ENCODE results near the gene ABHD14A. TPM values are rescaled to one million over a fixed set of nuclear protein-coding genes. Genes with fewer than 3 reads are reported as not detected.
A peak's percentile ranks its signal among the peaks of the same experiment; 100 is the strongest.

The ABHD14A gene
- total and polyA plus RNA-seq, 2 of the 4 experiments (the other 2 are of a cell fraction), result 3.4 to 10.0 TPM

GRCh38 chr3:51984269-51984647 is 9.4 kb downstream of the ABHD14A start:
- no peak overlapping the region for H3K9ac ChIP-seq (ENCODE audit: low read depth, low read length)
- ATAC-seq (ENCODE audit: low read depth), result no peak
- peak overlapping the region; percentile 84 for H2BK5ac ChIP-seq (ENCODE audit: low read depth, low read length, poor library complexity, severe bottlenecking)
- no peak overlapping the region for H2BK120ac ChIP-seq (ENCODE audit: low read depth, low read length)
- peak overlapping the region; percentile 84 for H3K4ac ChIP-seq (ENCODE audit: low read depth, low read length)
- peak overlapping the region in 1 of 2 experiments; percentile 79; a peak in 1 of 4 replicates for H4K8ac ChIP-seq (ENCODE audit: low read depth in 2 of 2, low read length in 2 of 2)
- BruUV-seq (replicated peaks), result no TSS peak
- no peak overlapping the region; the same call in 1 of the 2 replicates for H3K23ac ChIP-seq (ENCODE audit: low read depth, low read length)
- no peak overlapping the region for H2BK15ac ChIP-seq (ENCODE audit: low read depth, low read length)
- intact Hi-C loops (cut with micrococcal nuclease) (no loop called here), dilution Hi-C loops (cut with HindIII; ENCODE audit: low sequenced_read_pairs, unreplicated experiment) (no loop called here), in situ Hi-C loops (cut with MboI; ENCODE audit: low sequenced_read_pairs) (no loop called here)
- H3K27me3 ChIP-seq (ENCODE audit: control insufficient read depth, insufficient read depth, low read length), result no peaks in the 10 kb centered on the region
- peaks cover 4% of the 10 kb centered on the region for H4K20me1 ChIP-seq (ENCODE audit: insufficient read depth, low read length)
- peak overlapping the region; percentile 98 for H2AK5ac ChIP-seq (ENCODE audit: low read depth, low read length)
- H2AK9ac ChIP-seq (replicated peaks; ENCODE audit: low read depth, low read length, poor library complexity), result peak overlapping the region; percentile 96
- no peak overlapping the region for H3K14ac ChIP-seq (replicated peaks; ENCODE audit: low read depth, low read length)
- no peak overlapping the region for H3K27ac ChIP-seq (ENCODE audit: insufficient read depth, low read length)
- H3K56ac ChIP-seq (ENCODE audit: extremely low read depth, insufficient read depth, low read length), result no peak overlapping the region
- H3K36me3 ChIP-seq (ENCODE audit: control insufficient read depth, insufficient read depth, low read length), result peaks cover 2% of the 10 kb centered on the region; the same call in 1 of the 2 replicates
- ChIA-PET POLR2A (ENCODE audit: unreplicated experiment) (no interaction called here), CTCF (no interaction called here)
- peaks cover 13% of the 10 kb centered on the region for H3K4me1 ChIP-seq (ENCODE audit: control insufficient read depth, insufficient read depth, low read length)
- H2BK20ac ChIP-seq (ENCODE audit: low read depth, low read length), result no peak overlapping the region
- H3K9me3 ChIP-seq (ENCODE audit: control insufficient read depth, insufficient read depth, low read length), result no peaks in the 10 kb centered on the region
- H3K18ac ChIP-seq (ENCODE audit: low read depth, low read length), result no peak overlapping the region
- no peak for DNase-seq
- TF ChIP-seq BHLHE40 (IDR thresholded peaks at IDR 0.05; ENCODE audit: low read depth, low read length) (no peak), RFX5 (IDR thresholded peaks at IDR 0.05; ENCODE audit: low read depth, low read length) (no peak), USF2 (IDR thresholded peaks at IDR 0.05; ENCODE audit: low read depth, low read length) (no peak), RAD21 (IDR thresholded peaks at IDR 0.05; ENCODE audit: low read length) (no peak), FOS (IDR thresholded peaks at IDR 0.05; ENCODE audit: low read depth, low read length) (no peak), CTCF (conservative IDR thresholded peaks at IDR 0.05; ENCODE audit: low read depth, low read length) (no peak)
- no peak overlapping the region for H4K5ac ChIP-seq (ENCODE audit: low read depth, low read length)
- H3K4me2 ChIP-seq (ENCODE audit: low read depth, low read length), result no peak overlapping the region
- peaks cover 9% of the 10 kb centered on the region for H3K9me1 ChIP-seq (ENCODE audit: insufficient read depth, low read length)
- H3K79me1 ChIP-seq (ENCODE audit: low read depth in 1 of 2, low read length in 2 of 2), result peaks cover 5 to 51% of the 10 kb centered on the region in 2 experiments; a peak in 3 of 4 replicates
- H2AFZ ChIP-seq (replicated peaks; ENCODE audit: low read length, poor library complexity), result no peak overlapping the region
- H3K4me3 ChIP-seq (ENCODE audit: insufficient read depth, low read depth, low read length), result no peak overlapping the region
- 0 out of 2 replicates have a peak overlapping the region, but pooled peaks have one; percentile 78 for H4K91ac ChIP-seq (ENCODE audit: insufficient read depth, low read depth, low read length)
